Measurements from ENCODE around the gene CDH22. TPM values are rescaled to one million over a fixed set of nuclear protein-coding genes. Genes with fewer than 3 reads are reported as not detected.

Gene CDH22
- total and polyA plus RNA-seq, 10 of the 15 experiments (the other 5 are each of a cell fraction or from before 2014, with no cell fraction given) = not detected

DNA sequence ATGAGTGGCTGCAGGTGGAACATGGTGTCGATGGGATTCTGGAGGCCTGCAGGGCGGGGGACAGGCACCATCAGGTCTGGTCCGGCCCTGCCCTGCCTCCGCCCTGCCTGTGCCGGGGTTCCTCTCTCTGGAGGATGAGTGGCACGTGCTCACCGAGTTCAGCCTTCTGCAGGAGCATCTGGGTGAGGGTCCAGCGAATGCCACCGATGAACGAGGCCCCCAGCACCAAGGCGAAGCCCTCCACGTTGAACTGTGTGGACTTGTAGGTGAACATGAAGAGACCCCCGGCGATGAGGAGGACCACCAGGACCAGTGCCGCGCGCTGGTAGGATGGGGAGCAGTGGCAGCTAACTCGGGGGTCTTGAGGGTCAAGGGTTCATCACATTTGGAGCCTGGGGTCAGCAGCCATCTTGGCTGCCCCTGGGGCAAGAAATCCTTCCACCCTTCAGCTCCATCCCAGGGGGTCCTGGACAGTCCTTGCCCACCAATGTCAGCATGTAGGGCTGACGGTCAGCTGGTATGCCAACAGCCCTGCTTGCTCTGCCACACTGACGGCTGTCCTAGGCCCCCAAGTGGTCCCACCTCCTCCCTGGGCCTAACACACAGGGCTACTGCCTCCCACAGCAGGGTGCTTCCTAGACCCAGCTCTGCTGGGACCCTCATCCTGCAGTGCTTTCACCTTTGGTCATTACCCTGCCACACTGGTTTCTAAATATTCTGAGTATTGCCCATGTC lies 46.8 kb upstream of the CDH22 start (continued):
- TF ChIP-seq CEBPZ (IDR thresholded peaks at IDR 0.05; ENCODE audit: low read depth, low read length) = no peak
- no peak for TF ChIP-seq PRDM15 (CRISPR knock-in tag; IDR thresholded peaks at IDR 0.05)
- TF ChIP-seq RAD51 (IDR thresholded peaks at IDR 0.05) = no peak

- intact Hi-C loops (cut with micrococcal nuclease; ENCODE audit: unreplicated experiment) = no loop called here
- no peak overlapping the region for H3K4me3 ChIP-seq
- H3K36me3 ChIP-seq (ENCODE audit: control insufficient read depth in 2 of 2, insufficient read depth in 2 of 2, low read length in 1 of 2) = peaks cover 8 to 10% of the 10 kb centered on the region in 2 experiments; a peak in 3 of 4 replicates
- ChIA-PET CTCF (no interaction called here), POLR2A (no interaction called here), SMC1A (ENCODE audit: uncharacterized antibody, unreplicated experiment) (no interaction called here), RAD21 (ENCODE audit: unreplicated experiment) (no interaction called here)
- FAIRE-seq = no peak
- H3K4me1 ChIP-seq (ENCODE audit: control insufficient read depth, insufficient read depth, low read length) = peaks cover 51% of the 10 kb centered on the region
- BruUV-seq (replicated peaks) = no TSS peak
- H3K9me3 ChIP-seq (replicated peaks; ENCODE audit: control insufficient read depth, insufficient read depth, low read length) = no peaks in the 10 kb centered on the region
- DNase-seq (ENCODE audit: low read depth, low spot score) = no peak
- no peak overlapping the region for H3K4me2 ChIP-seq (ENCODE audit: control insufficient read depth, insufficient read depth)
- no peaks in the 10 kb centered on the region for H3K27me3 ChIP-seq (replicated peaks in 1 of 2; ENCODE audit: control insufficient read depth in 2 of 2, insufficient read depth in 2 of 2, low read length in 1 of 2)
- peaks cover 5% of the 10 kb centered on the region for H3K79me2 ChIP-seq (ENCODE audit: control insufficient read depth, insufficient read depth, low read length)
- 94% methylated on average over 4 of the region's 4 CpGs for WGBS (ENCODE audit: insufficient coverage, insufficient replicate concordance, low lambda C conversion rate, missing lambda C conversion rate)
- no peak overlapping the region for H2AFZ ChIP-seq (ENCODE audit: control insufficient read depth, low read depth, low read length)
- TF ChIP-seq CEBPB (IDR thresholded peaks at IDR 0.05; ENCODE audit: borderline replicate concordance in 1 of 2, low read depth in 2 of 2, low read length in 2 of 2) = no peak
- no peak for TF ChIP-seq E4F1 (IDR thresholded peaks at IDR 0.05; ENCODE audit: borderline replicate concordance, partially characterized antibody)
- TF ChIP-seq SMAD1 (IDR thresholded peaks at IDR 0.05; ENCODE audit: low read depth, partially characterized antibody) = no peak
- no peak for TF ChIP-seq ZZZ3 (IDR thresholded peaks at IDR 0.05; ENCODE audit: control insufficient read depth, insufficient read length, low read depth)
- TF ChIP-seq TCF12 (IDR thresholded peaks at IDR 0.05; ENCODE audit: low read depth, low read length) = no peak
- TF ChIP-seq USF2 (IDR thresholded peaks at IDR 0.05; ENCODE audit: borderline replicate concordance, low read depth, low read length) = no peak
- TF ChIP-seq KDM1A (IDR thresholded peaks at IDR 0.05; ENCODE audit: borderline replicate concordance) = no peak
- TF ChIP-seq JUND (IDR thresholded peaks at IDR 0.05; ENCODE audit: low read depth, low read length) = no peak
- ATAC-seq = no peak
- H4K20me1 ChIP-seq (ENCODE audit: control insufficient read depth, insufficient read depth) = no peaks in the 10 kb centered on the region
- no peak overlapping the region for H3K9ac ChIP-seq (ENCODE audit: control insufficient read depth, insufficient read depth, low read length)
- in situ Hi-C loops (cut with MboI) = loop anchor here (25.0 kb wide), 1 partner anchor 542 kb away; the partner anchor contains the start of gene UBE2C
- no peak overlapping the region for H3K27ac ChIP-seq (ENCODE audit: control insufficient read depth, insufficient read depth)
These were observed 45.9 kb upstream of the CDH22 start for GRCh38 chr20:46354207-46354555.

Data from GM12878 (cell line).